Hepatocyte (in vitro differentiated cells): ENCODE results near the gene KIR3DL2. TPM values are rescaled to one million over a fixed set of nuclear protein-coding genes. Genes with fewer than 3 reads are reported as not detected.
"Not testable (repeated sequence)": the region's sequence is repeated elsewhere in the genome, so short reads cannot be mapped to it uniquely, and the experiment has no call there.

ENCODE experiments used
- DNase-seq: peaks from one replicate; pipeline ENCODE4 v3.0.0-alpha.2; 2016; ENCODE audit warnings: low spot score
- H2AFZ ChIP-seq: fragments of 200-600 bp; sonication (generic); 2 replicates; pipeline ENCODE4 v1.6.0; 2016; ENCODE audit warnings: antibody characterized with exemption, mild to moderate bottlenecking
- H3K27ac ChIP-seq: fragments of 200-600 bp; sonication (generic); 2 replicates; pipeline ENCODE4 v1.5.1; 2016; ENCODE audit warnings: mild to moderate bottlenecking
- H3K27me3 ChIP-seq: fragments of 200-600 bp; sonication (generic); 2 replicates; pipeline ENCODE4 v1.6.1; 2016
- H3K36me3 ChIP-seq: fragments of 200-600 bp; sonication (generic); replicated peaks from 2 replicates; pipeline ENCODE4 v1.5.1; 2016; ENCODE audit warnings: low read depth; ENCODE audit not compliant: insufficient read depth
- H3K4me1 ChIP-seq: fragments of 200-600 bp; sonication (generic); 2 replicates; pipeline ENCODE4 v1.5.1; 2016; ENCODE audit warnings: mild to moderate bottlenecking, moderate library complexity; ENCODE audit not compliant: insufficient read depth
- H3K4me2 ChIP-seq: fragments of 200-600 bp; sonication (generic); 2 replicates; pipeline ENCODE4 v1.6.0; 2016
- H3K4me3 ChIP-seq: fragments of 200-600 bp; sonication (generic); 2 replicates; pipeline ENCODE4 v1.5.1; 2016; ENCODE audit warnings: mild to moderate bottlenecking
- H3K79me2 ChIP-seq: fragments of 200-600 bp; sonication (generic); 2 replicates; pipeline ENCODE4 v1.6.0; 2017; ENCODE audit warnings: mild to moderate bottlenecking
- H3K9me2 ChIP-seq: fragments of 200-600 bp; sonication (generic); replicated peaks from 2 replicates; pipeline ENCODE4 v1.6.0; 2017; ENCODE audit warnings: mild to moderate bottlenecking; ENCODE audit not compliant: insufficient read depth
- H3K9me3 ChIP-seq: fragments of 200-600 bp; sonication (generic); 2 replicates; pipeline ENCODE4 v1.5.1; 2016; ENCODE audit warnings: low read depth, mild to moderate bottlenecking
- H4K20me1 ChIP-seq: fragments of 200-600 bp; sonication (generic); 2 replicates; pipeline ENCODE4 v1.6.0; 2016; ENCODE audit warnings: mild to moderate bottlenecking; ENCODE audit not compliant: insufficient read depth, poor library complexity, severe bottlenecking
- CTCF ChIP-seq: fragments of 200-600 bp; sonication (generic); IDR thresholded peaks from 2 replicates; pipeline ENCODE4 v1.5.1; 2016; ENCODE audit warnings: antibody characterized with exemption, mild to moderate bottlenecking; ENCODE audit not compliant: poor library complexity
- EZH2 ChIP-seq: fragments of 200-600 bp; sonication (generic); IDR thresholded peaks from 2 replicates; pipeline ENCODE4 v1.6.1; 2016; ENCODE audit warnings: antibody characterized with exemption, mild to moderate bottlenecking, borderline replicate concordance
- EZH2phosphoT487 ChIP-seq: fragments of 200-600 bp; sonication (generic); IDR thresholded peaks from one replicate; pipeline ENCODE4 v1.6.1; 2018; ENCODE audit warnings: antibody characterized with exemption, mild to moderate bottlenecking, low read depth, moderate library complexity; ENCODE audit not compliant: unreplicated experiment, severe bottlenecking
- WGBS: methylation state at CpG from one replicate; pipeline ENCODE4 v1.1.6; 2016; ENCODE audit warnings: low lambda C conversion rate; ENCODE audit errors: missing lambda C conversion rate; 5-methylcytosine and 5-hydroxymethylcytosine counted together
- polyA plus RNA-seq: library from polyadenylated mRNA; unstranded; fragments of >200 nt; fragmentation: Nextera tagmentation; extraction: Ambion mirVana; gene quantifications from 2 replicates; pipeline ENCODE4 v1.2.1, GENCODE V29; 2016
- total RNA-seq: library from RNA; depleted of rRNA; stranded (reverse); fragments of >200 nt; gene quantifications from 2 replicates; pipeline ENCODE4 v1.2.3, GENCODE V29; 2014

The KIR3DL2 gene
- not detected in 2 replicates for total RNA-seq
- not detected in 2 replicates for polyA plus RNA-seq

GRCh38 chr19:54850061-54850640, at the start of gene KIR3DL2:
Gene KIR3DL2 (plus strand): TSS chr19:54850443. CDS start chr19:54850476, 33 bp downstream.
- not testable (repeated sequence) for H3K27ac ChIP-seq, H3K36me3 ChIP-seq, H3K4me1 ChIP-seq, H4K20me1 ChIP-seq, H3K4me2 ChIP-seq, H3K9me2 ChIP-seq, DNase-seq, H3K79me2 ChIP-seq, H3K4me3 ChIP-seq, H3K27me3 ChIP-seq, H2AFZ ChIP-seq, H3K9me3 ChIP-seq
- 87% methylated on average over 15 of the region's 16 CpGs for WGBS

- whole genome bisulfite sequencing, result 81% methylated on average over 10 of the region's 10 CpGs
- no peak within 1 kb of the TSS for H3K27ac ChIP-seq
- no peak for DNase-seq
- TF ChIP-seq EZH2phosphoT487, result no peak
- TF ChIP-seq CTCF, result no peak
- no peak for TF ChIP-seq EZH2
- H3K9me3 ChIP-seq, result no peaks in the 10 kb centered on the region
- no peak within 1 kb of the TSS for H3K4me2 ChIP-seq
- H3K27me3 ChIP-seq, result no peaks in the 10 kb centered on the region
- H3K36me3 ChIP-seq, result no peaks in the 10 kb centered on the region
- H2AFZ ChIP-seq, result no peak within 1 kb of the TSS
- H4K20me1 ChIP-seq, result no peaks in the 10 kb centered on the region
- no peak within 1 kb of the TSS for H3K4me3 ChIP-seq
- no peaks in the 10 kb centered on the region for H3K4me1 ChIP-seq
- H3K79me2 ChIP-seq, result no peaks in the 10 kb centered on the region
- no peaks in the 10 kb centered on the region for H3K9me2 ChIP-seq
These were observed 46.8 kb upstream of the KIR3DL2 start, which contains the start of gene KIR2DL4 for GRCh38 chr19:54803410-54803809. Gene KIR2DL4 (plus strand): TSS chr19:54803610. CDS start chr19:54803652, 42 bp downstream.

- TF ChIP-seq EZH2, result no peak
- no peaks in the 10 kb centered on the region for H3K9me2 ChIP-seq
- H4K20me1 ChIP-seq, result no peaks in the 10 kb centered on the region
- WGBS, result 40% methylated on average over 5 of the region's 5 CpGs
- H3K4me2 ChIP-seq, result no peak overlapping the region
- H3K4me3 ChIP-seq, result no peak overlapping the region
- no peaks in the 10 kb centered on the region for H3K79me2 ChIP-seq
- no peak overlapping the region for H3K27ac ChIP-seq
- no peaks in the 10 kb centered on the region for H3K36me3 ChIP-seq
- no peak overlapping the region for H2AFZ ChIP-seq
- no peaks in the 10 kb centered on the region for H3K27me3 ChIP-seq
- H3K9me3 ChIP-seq, result no peaks in the 10 kb centered on the region
- no peak for DNase-seq
- H3K4me1 ChIP-seq, result no peaks in the 10 kb centered on the region
These were observed 46.1 kb upstream of the KIR3DL2 start for GRCh38 chr19:54804101-54804500.

- no peaks in the 10 kb centered on the region for H3K9me3 ChIP-seq
- WGBS, result 79% methylated on average over 10 of the region's 10 CpGs
- H3K4me2 ChIP-seq, result no peak overlapping the region
- DNase-seq, result no peak
- no peaks in the 10 kb centered on the region for H3K36me3 ChIP-seq
- H3K27ac ChIP-seq, result no peak overlapping the region
- no peak for TF ChIP-seq CTCF
- no peak for TF ChIP-seq EZH2
- H2AFZ ChIP-seq, result no peak overlapping the region
- no peaks in the 10 kb centered on the region for H3K4me1 ChIP-seq
- no peak overlapping the region for H3K4me3 ChIP-seq
- H3K9me2 ChIP-seq, result no peaks in the 10 kb centered on the region
- no peaks in the 10 kb centered on the region for H3K79me2 ChIP-seq
- no peaks in the 10 kb centered on the region for H3K27me3 ChIP-seq
- H4K20me1 ChIP-seq, result no peaks in the 10 kb centered on the region
These were observed 45.7 kb upstream of the KIR3DL2 start for GRCh38 chr19:54804571-54804970.
